ENCODE measurements around the gene GRIP2.

DNA sequence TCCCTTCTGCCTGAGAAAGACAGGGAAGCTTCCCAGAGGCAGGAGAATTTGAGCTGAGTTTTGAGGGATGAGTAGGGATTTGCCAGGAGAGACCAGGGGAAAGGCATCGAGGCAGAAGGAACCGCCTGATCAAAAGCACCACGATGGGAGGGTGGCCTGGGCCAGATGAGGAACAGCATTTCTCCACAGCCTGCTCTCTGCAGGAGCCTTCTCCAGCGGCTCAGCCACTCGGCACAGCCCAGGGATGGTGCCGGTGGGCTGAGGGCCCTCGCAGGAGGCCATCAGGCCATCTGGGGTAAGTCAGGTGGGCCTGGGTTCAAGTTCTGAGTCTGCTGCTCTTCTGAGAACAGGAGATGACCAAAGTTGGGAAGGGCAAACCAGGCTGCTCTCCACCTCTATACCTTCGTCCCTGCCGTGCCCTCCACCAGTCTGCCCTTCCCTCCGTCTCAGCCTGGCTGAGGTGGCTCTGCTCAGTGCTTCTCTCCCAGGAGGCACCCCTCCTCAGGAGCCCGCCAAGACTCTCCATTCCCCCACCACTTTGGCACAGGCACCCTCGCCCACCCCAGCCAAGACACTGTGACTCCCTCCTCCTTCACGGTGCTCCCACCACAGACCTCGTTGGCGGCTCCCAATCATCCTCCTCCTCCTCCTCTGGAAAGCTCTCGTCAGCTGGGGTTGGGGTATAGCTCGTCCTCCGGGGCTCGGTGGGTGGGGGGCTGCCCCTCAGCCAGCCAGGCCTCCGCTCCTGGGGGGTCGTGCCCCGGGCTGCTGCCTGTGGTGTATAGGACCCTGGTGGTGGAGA, 34.9 kb downstream of the GRIP2 start:
- TF ChIP-seq, protein P1, sequence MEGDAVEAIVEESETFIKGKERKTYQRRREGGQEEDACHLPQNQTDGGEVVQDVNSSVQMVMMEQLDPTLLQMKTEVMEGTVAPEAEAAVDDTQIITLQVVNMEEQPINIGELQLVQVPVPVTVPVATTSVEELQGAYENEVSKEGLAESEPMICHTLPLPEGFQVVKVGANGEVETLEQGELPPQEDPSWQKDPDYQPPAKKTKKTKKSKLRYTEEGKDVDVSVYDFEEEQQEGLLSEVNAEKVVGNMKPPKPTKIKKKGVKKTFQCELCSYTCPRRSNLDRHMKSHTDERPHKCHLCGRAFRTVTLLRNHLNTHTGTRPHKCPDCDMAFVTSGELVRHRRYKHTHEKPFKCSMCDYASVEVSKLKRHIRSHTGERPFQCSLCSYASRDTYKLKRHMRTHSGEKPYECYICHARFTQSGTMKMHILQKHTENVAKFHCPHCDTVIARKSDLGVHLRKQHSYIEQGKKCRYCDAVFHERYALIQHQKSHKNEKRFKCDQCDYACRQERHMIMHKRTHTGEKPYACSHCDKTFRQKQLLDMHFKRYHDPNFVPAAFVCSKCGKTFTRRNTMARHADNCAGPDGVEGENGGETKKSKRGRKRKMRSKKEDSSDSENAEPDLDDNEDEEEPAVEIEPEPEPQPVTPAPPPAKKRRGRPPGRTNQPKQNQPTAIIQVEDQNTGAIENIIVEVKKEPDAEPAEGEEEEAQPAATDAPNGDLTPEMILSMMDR (IDR thresholded peaks at IDR 0.05 in 8 of 11, conservative IDR thresholded peaks at IDR 0.05 in 3 of 11) = no peak
- TF ChIP-seq POLR2A (IDR thresholded peaks at IDR 0.05) = no peak
- no peak for TF ChIP-seq POLR2AphosphoS5 (IDR thresholded peaks at IDR 0.05)

All from spleen (tissue), 7 donors.